DND-41 (cell line): Measurements from ENCODE around the gene MYH9.

Source experiments
- EZH2 ChIP-seq: IDR thresholded peaks from 3 replicates; pipeline ENCODE4 v1.6.1; 2012; ENCODE audit warnings: borderline replicate concordance, low read depth, mild to moderate bottlenecking, moderate library complexity, low read length, inconsistent platforms; ENCODE audit not compliant: severe bottlenecking
- TF ChIP-seq, protein P1 (sequence below): IDR thresholded peaks from 2 replicates; pipeline ENCODE4 v1.5.1; 2012; ENCODE audit warnings: borderline replicate concordance, low read length, moderate library complexity, mild to moderate bottlenecking; ENCODE audit not compliant: poor library complexity, severe bottlenecking; ENCODE audit errors: extremely low read depth

DNA sequence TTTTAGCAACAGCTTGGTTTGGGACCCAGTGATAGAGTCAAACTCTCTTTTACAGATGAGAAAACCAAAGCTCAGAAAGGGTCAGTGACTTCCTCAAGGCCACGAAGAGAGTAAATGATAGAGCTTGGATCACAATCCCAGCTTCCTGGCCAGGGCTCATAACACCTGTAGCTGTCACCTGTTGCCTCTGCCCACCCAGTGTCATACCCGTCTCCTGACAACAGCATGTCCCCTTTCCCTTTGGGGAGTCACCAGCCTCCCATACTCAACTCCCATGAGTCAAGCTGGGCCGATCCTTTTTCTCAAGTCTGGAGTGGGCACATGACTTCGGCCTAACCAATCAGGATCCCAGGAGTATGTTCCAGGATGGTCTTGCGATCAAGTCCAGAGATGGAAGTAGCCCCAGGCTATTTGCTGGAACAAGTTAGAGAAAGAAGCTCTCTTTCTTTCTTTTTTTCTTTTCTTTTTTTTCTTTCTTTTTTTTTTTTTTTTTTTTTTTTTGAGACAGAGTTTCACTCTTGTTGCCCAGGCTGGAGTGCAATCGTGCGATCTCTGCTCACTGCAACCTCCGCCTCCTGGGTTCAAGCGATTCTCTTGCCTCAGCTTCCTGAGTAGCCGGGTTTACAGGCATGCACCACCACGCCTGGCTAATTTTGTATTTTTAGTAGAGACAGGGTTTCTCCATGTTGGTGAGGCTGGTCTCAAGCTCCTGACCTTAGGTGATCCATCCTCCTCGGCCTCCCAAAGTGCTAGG, 27.8 kb upstream of the MYH9 start:
- TF ChIP-seq EZH2: no peak
- TF ChIP-seq, protein P1, sequence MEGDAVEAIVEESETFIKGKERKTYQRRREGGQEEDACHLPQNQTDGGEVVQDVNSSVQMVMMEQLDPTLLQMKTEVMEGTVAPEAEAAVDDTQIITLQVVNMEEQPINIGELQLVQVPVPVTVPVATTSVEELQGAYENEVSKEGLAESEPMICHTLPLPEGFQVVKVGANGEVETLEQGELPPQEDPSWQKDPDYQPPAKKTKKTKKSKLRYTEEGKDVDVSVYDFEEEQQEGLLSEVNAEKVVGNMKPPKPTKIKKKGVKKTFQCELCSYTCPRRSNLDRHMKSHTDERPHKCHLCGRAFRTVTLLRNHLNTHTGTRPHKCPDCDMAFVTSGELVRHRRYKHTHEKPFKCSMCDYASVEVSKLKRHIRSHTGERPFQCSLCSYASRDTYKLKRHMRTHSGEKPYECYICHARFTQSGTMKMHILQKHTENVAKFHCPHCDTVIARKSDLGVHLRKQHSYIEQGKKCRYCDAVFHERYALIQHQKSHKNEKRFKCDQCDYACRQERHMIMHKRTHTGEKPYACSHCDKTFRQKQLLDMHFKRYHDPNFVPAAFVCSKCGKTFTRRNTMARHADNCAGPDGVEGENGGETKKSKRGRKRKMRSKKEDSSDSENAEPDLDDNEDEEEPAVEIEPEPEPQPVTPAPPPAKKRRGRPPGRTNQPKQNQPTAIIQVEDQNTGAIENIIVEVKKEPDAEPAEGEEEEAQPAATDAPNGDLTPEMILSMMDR: no peak
